ENCODE data around the gene NFYB.

Gene NFYB

DNA sequence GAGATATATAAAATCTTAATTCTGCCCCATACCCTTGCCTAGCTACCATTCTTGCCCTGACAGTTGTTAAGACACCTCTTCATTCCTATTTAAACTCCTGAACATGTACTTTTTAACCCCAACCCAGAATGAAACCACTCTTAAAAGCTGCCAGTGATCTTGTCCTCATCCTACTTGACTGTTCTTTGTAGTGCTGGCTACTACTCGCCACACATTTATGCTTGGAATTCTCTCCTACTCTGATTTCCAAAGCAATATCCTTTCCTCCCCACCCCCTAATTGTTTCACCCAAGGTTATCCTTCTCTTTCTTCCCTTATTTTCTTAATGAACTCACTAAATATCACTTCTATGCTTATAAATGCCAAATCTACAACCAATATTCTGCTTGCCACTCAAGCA is 4.1 kb downstream of the NFYB start:
- no peak for DNase-seq (ENCODE audit: extremely low read depth, insufficient read length)
- TF ChIP-seq, protein P1, sequence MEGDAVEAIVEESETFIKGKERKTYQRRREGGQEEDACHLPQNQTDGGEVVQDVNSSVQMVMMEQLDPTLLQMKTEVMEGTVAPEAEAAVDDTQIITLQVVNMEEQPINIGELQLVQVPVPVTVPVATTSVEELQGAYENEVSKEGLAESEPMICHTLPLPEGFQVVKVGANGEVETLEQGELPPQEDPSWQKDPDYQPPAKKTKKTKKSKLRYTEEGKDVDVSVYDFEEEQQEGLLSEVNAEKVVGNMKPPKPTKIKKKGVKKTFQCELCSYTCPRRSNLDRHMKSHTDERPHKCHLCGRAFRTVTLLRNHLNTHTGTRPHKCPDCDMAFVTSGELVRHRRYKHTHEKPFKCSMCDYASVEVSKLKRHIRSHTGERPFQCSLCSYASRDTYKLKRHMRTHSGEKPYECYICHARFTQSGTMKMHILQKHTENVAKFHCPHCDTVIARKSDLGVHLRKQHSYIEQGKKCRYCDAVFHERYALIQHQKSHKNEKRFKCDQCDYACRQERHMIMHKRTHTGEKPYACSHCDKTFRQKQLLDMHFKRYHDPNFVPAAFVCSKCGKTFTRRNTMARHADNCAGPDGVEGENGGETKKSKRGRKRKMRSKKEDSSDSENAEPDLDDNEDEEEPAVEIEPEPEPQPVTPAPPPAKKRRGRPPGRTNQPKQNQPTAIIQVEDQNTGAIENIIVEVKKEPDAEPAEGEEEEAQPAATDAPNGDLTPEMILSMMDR (IDR thresholded peaks at IDR 0.05; ENCODE audit: insufficient read depth, low read length, poor library complexity, severe bottlenecking): no peak
- Histone ChIP-seq H3K4me3 (replicated peaks; ENCODE audit: low read depth, low read length) (no peak overlapping the region), H3K27me3 (replicated peaks; ENCODE audit: control insufficient read depth, insufficient read depth, low read length) (no peaks in the 10 kb centered on the region), H3K36me3 (ENCODE audit: control insufficient read depth, insufficient read depth, low read length) (peaks cover 8% of the 10 kb centered on the region)

DNA sequence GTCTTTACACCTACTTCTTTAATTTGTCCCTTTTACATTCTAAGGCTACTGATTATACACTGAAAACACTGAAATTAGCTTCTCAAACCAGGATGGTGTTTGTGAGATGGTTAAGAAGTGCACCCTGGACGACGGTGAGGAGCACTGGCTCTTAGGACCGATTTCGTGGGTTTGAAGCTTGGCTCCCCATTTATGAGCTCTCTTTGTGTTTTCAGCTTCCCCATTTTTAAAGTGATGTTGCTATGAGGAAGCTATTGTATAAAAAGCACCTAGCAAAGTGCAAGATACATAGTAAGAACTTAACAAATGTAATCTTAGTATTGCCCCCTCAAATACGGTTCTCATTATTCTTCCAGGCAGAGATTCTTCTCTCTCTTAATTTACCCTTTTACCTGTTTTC is 4.7 kb downstream of the NFYB start:
- TF ChIP-seq, protein P1 (IDR thresholded peaks at IDR 0.05; ENCODE audit: insufficient read depth, low read length, poor library complexity, severe bottlenecking): no peak
- Histone ChIP-seq H3K27me3 (replicated peaks; ENCODE audit: control insufficient read depth, insufficient read depth, low read length) (no peaks in the 10 kb centered on the region), H3K36me3 (ENCODE audit: control insufficient read depth, insufficient read depth, low read length) (peaks cover 8% of the 10 kb centered on the region), H3K4me3 (replicated peaks; ENCODE audit: low read depth, low read length) (no peak overlapping the region)
- DNase-seq (ENCODE audit: extremely low read depth, insufficient read length): no peak

DNA sequence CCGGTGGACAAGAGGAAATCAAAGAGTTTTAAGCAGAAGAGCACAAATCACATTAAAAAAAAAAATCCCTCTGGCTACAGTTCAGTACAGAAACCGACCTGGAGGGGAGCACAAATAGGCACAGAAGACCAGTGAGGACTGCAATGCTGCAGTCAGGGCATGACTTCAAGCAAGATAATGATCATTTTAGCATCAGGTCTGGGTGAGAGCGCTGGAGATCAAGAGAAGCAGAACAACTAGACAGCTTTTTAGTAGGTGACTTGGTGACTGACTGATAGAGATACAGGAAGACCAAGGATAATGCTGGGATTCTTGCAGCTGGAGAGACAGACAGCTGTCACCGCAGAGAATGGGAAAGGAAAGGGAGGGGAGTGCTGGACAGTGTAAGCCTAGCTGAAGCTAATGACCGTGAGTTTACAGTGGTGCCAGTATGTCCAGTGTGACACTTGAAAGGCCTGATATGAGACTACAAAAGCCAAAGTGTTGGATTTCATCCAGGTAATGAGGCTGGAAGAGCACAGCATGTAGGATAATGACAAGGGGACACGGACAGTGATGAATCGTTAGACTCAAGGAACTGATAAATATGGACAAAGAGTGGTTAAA is 5.6 kb downstream of the NFYB start:
- TF ChIP-seq, protein P1 (IDR thresholded peaks at IDR 0.05; ENCODE audit: insufficient read depth, low read length, poor library complexity, severe bottlenecking): no peak
- H3K36me3 ChIP-seq (ENCODE audit: control insufficient read depth, insufficient read depth, low read length): peaks cover 8% of the 10 kb centered on the region
- no peak overlapping the region for H3K4me3 ChIP-seq (replicated peaks; ENCODE audit: low read depth, low read length)
- DNase-seq (ENCODE audit: extremely low read depth, insufficient read length): no peak
- H3K27me3 ChIP-seq (replicated peaks; ENCODE audit: control insufficient read depth, insufficient read depth, low read length): no peaks in the 10 kb centered on the region

DNA sequence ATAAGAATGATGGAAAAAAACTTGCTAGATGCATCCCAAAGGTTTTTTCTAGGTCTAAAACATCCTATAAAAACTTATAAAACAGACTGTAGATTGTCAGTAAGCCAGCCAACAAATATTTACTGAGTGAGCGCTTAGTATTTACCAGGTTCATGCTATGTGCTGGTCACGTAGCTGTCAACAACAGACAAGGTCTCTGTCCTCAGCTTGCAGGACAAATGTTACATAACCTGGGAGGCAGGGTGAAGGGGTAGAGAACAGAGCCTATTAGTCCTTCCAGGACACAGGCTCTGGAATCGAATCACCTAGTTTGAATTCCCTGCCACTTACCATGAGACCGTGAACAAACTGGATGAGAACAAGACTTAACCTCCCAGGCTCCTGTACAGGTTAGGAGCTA is 6.4 kb downstream of the NFYB start:
- H3K4me3 ChIP-seq (replicated peaks; ENCODE audit: low read depth, low read length): no peak overlapping the region
- H3K27me3 ChIP-seq (replicated peaks; ENCODE audit: control insufficient read depth, insufficient read depth, low read length): no peaks in the 10 kb centered on the region
- H3K36me3 ChIP-seq (ENCODE audit: control insufficient read depth, insufficient read depth, low read length): peaks cover 8% of the 10 kb centered on the region
- TF ChIP-seq, protein P1 (IDR thresholded peaks at IDR 0.05; ENCODE audit: insufficient read depth, low read length, poor library complexity, severe bottlenecking): no peak
- DNase-seq (ENCODE audit: extremely low read depth, insufficient read length): no peak

DNA sequence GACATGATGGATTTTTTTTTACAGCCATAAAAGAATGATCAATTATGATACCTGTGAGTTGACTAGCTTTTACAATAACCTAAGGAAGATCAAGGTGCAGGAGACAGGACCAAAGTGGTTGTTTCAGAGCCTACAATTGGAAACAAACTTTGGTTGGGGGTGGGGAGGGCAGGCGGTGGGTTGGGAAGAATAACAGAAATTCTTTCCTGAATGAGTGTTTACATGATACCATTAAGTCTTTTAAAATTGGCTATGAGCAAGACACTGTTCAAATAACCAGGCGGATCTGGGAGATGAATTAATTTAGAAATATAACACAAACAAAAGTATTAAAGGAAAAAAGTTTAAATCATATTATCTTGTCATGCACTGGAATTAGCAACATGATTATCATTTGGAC is 7.2 kb downstream of the NFYB start:
- H3K4me3 ChIP-seq (replicated peaks; ENCODE audit: low read depth, low read length): no peak overlapping the region
- peaks cover 8% of the 10 kb centered on the region for H3K36me3 ChIP-seq (ENCODE audit: control insufficient read depth, insufficient read depth, low read length)
- TF ChIP-seq, protein P1 (IDR thresholded peaks at IDR 0.05; ENCODE audit: insufficient read depth, low read length, poor library complexity, severe bottlenecking): no peak
- no peaks in the 10 kb centered on the region for H3K27me3 ChIP-seq (replicated peaks; ENCODE audit: control insufficient read depth, insufficient read depth, low read length)
- DNase-seq (ENCODE audit: extremely low read depth, insufficient read length): no peak

- Histone ChIP-seq H3K27me3 (replicated peaks; ENCODE audit: control insufficient read depth, insufficient read depth, low read length) (no peaks in the 10 kb centered on the region), H3K36me3 (ENCODE audit: control insufficient read depth, insufficient read depth, low read length) (peaks cover 4% of the 10 kb centered on the region), H3K4me3 (replicated peaks; ENCODE audit: low read depth, low read length) (no peak overlapping the region)
- TF ChIP-seq, protein P1 (IDR thresholded peaks at IDR 0.05; ENCODE audit: insufficient read depth, low read length, poor library complexity, severe bottlenecking): no peak
- DNase-seq (ENCODE audit: extremely low read depth, insufficient read length): no peak
Observed at GRCh38 chr12:104126548-104126947, 11.5 kb downstream of the NFYB start.

Data from GM06990 (cell line).